HepG2 (cell line): ENCODE results near the gene UBE2S. TPM values are rescaled to one million over a fixed set of nuclear protein-coding genes. Genes with fewer than 3 reads are reported as not detected.

Experiments used
- ATAC-seq: fragments of 200-7000 bp; cut with Tn5 transposase; 3 replicates; pipeline ENCODE4 v1.9.1; 2020; ENCODE audit warnings: mild to moderate bottlenecking, moderate library complexity
- BruUV-seq: library from RNA; stranded (reverse); fragments of 400-500 nt; replicated peaks from 2 replicates; lab custom pipeline; 2021; lab: Mats Ljungman, UMichigan
- CTCF ChIA-PET: fragments of 300-600 bp; formaldehyde crosslinking; extraction: SDS; loops from one replicate; lab custom pipeline; 2021; ENCODE audit warnings: low total read pairs, inconsistent platforms, low intra/inter-chr PET ratio; lab: Yijun Ruan, JAX
- POLR2A ChIA-PET: fragments of 350-600 bp; sonication (Branson Sonifier 250); formaldehyde crosslinking; loops from one replicate; lab custom pipeline; 2020; ENCODE audit warnings: antibody characterized with exemption, inconsistent platforms; lab: Yijun Ruan, JAX
- DNase-seq: peaks from one replicate; pipeline ENCODE4 v3.0.0-alpha.2; 2015; ENCODE audit warnings: low spot score
- FAIRE-seq: peaks from 3 replicates; lab custom pipeline; 2011; peaks lifted over from hg19 to GRCh38; lab: Jason Lieb, UNC
- H2AFZ ChIP-seq: one replicate; pipeline ENCODE4 v1.6.1; 2011; ENCODE audit warnings: low read length, inconsistent platforms
- H3K27ac ChIP-seq: fragments of 300-600 bp; 3 replicates; pipeline ENCODE4 v1.8.0; 2011; ENCODE audit warnings: mixed run types, mild to moderate bottlenecking, mixed read lengths, low read length, inconsistent platforms; ENCODE audit not compliant: insufficient read depth; ENCODE audit errors: extremely low read length
- H3K27me3 ChIP-seq, 2 experiments: fragments of 200-600 bp in 1 of 2; 2 replicates in 1 of 2; 3 replicates in 1 of 2; pipeline versions ENCODE4 v1.6.0 to v1.8.0; 2011; ENCODE audit warnings: low read length in 2 of 2, mild to moderate bottlenecking in 2 of 2, moderate library complexity in 2 of 2, inconsistent platforms in 1 of 2; ENCODE audit not compliant: insufficient read depth in 2 of 2, control insufficient read depth in 1 of 2
- H3K36me3 ChIP-seq, 2 experiments: fragments of 200-600 bp in 1 of 2; replicated peaks in 1 of 2; 2 replicates in 1 of 2; 3 replicates in 1 of 2; pipeline versions ENCODE4 v1.5.1 to v1.8.0; 2011; ENCODE audit warnings: low read length in 2 of 2, inconsistent platforms in 1 of 2; ENCODE audit not compliant: insufficient read depth in 2 of 2, control insufficient read depth in 1 of 2
- H3K4me1 ChIP-seq: 2 replicates; pipeline ENCODE4 v1.5.1; 2012; ENCODE audit warnings: low read length, inconsistent platforms; ENCODE audit not compliant: insufficient read depth
- H3K4me2 ChIP-seq: 2 replicates; pipeline ENCODE4 v1.6.0; 2011; ENCODE audit warnings: low read depth, low read length, inconsistent platforms
- H3K4me3 ChIP-seq, 3 experiments: fragments of 200-600 bp in 1 of 3; sonication (generic), shearing (Covaris generic) in 1 of 3; replicated peaks in 1 of 3; 2 replicates each; pipeline ENCODE4 v1.5.1; 2011 to 2016; ENCODE audit warnings: low read length in 3 of 3, inconsistent platforms in 2 of 3, low read depth in 2 of 3, mild to moderate bottlenecking in 2 of 3, control low read depth in 1 of 3, mixed read lengths in 1 of 3; ENCODE audit not compliant: insufficient read depth in 1 of 3
- H3K79me2 ChIP-seq: one replicate; pipeline ENCODE4 v1.6.1; 2011; ENCODE audit warnings: low read length, inconsistent platforms; ENCODE audit not compliant: insufficient read depth
- H3K9ac ChIP-seq: 2 replicates; pipeline ENCODE4 v1.6.0; 2011; ENCODE audit warnings: mild to moderate bottlenecking, low read depth, low read length, inconsistent platforms; ENCODE audit not compliant: insufficient read depth
- H3K9me3 ChIP-seq: 2 replicates; pipeline ENCODE4 v1.5.1; 2012; ENCODE audit warnings: mild to moderate bottlenecking, low read length
- H4K20me1 ChIP-seq: 2 replicates; pipeline ENCODE4 v1.6.0; 2011; ENCODE audit warnings: inconsistent platforms, mild to moderate bottlenecking, low read length, moderate library complexity; ENCODE audit not compliant: insufficient read depth
- AHR ChIP-seq: IDR thresholded peaks from 2 replicates; pipeline ENCODE4 v1.6.1; 2018; ENCODE audit warnings: missing genetic modification reagents, missing compliant biosample characterization
- CHD2 ChIP-seq: IDR thresholded peaks from 2 replicates; pipeline ENCODE4 v1.6.1; 2011; ENCODE audit warnings: low read depth, low read length, improper control_type of control experiment
- FOXJ3 ChIP-seq: sonication (generic); formaldehyde crosslinking; IDR thresholded peaks from 2 replicates; pipeline ENCODE4 v1.4.0; 2020; ENCODE audit warnings: missing genetic modification reagents, mild to moderate bottlenecking, borderline replicate concordance
- HNRNPUL1 ChIP-seq: fragments of 200-400 bp; formaldehyde crosslinking; IDR thresholded peaks from 2 replicates; pipeline ENCODE4 v1.6.1; 2017; ENCODE audit warnings: low read depth, mild to moderate bottlenecking, low read length, moderate library complexity
- PHF20 ChIP-seq: sonication (generic); formaldehyde crosslinking; IDR thresholded peaks from 2 replicates; pipeline ENCODE4 v1.5.0; 2020; ENCODE audit warnings: mild to moderate bottlenecking, missing genetic modification reagents
- REXO4 ChIP-seq: sonication (generic); formaldehyde crosslinking; IDR thresholded peaks from 2 replicates; pipeline ENCODE4 v1.8.0; 2022; ENCODE audit warnings: missing genetic modification reagents, mild to moderate bottlenecking, borderline replicate concordance
- RORA ChIP-seq: sonication (generic); formaldehyde crosslinking; IDR thresholded peaks from 2 replicates; pipeline ENCODE4 v1.5.0; 2020; ENCODE audit warnings: mild to moderate bottlenecking, missing genetic modification reagents, moderate library complexity
- SUZ12 ChIP-seq: fragments of 150-350 bp; IDR thresholded peaks from 2 replicates; pipeline ENCODE4 v1.6.1; 2014; ENCODE audit warnings: low read depth, low read length
- ZFX ChIP-seq: sonication (generic); formaldehyde crosslinking; IDR thresholded peaks from 2 replicates; pipeline ENCODE4 v1.4.0; 2020; ENCODE audit warnings: mild to moderate bottlenecking, low read depth, missing genetic modification reagents, moderate library complexity
- ZMYM3 ChIP-seq: sonication (generic); formaldehyde crosslinking; IDR thresholded peaks from 2 replicates; pipeline ENCODE4 v1.5.1; 2020; ENCODE audit warnings: mild to moderate bottlenecking, missing genetic modification reagents
- ZNF101 ChIP-seq: sonication (generic); formaldehyde crosslinking; IDR thresholded peaks from 2 replicates; pipeline ENCODE4 v1.4.0; 2020; ENCODE audit warnings: mild to moderate bottlenecking, low read depth, missing genetic modification reagents, borderline replicate concordance
- ZNF501 ChIP-seq: sonication (generic); formaldehyde crosslinking; IDR thresholded peaks from 2 replicates; pipeline ENCODE4 v1.5.1; 2020; ENCODE audit warnings: mild to moderate bottlenecking, moderate library complexity, missing genetic modification reagents
- ZNF605 ChIP-seq: sonication (generic); formaldehyde crosslinking; IDR thresholded peaks from 2 replicates; pipeline ENCODE4 v1.8.0; 2022; ENCODE audit warnings: mild to moderate bottlenecking, missing genetic modification reagents
- ZNF75D ChIP-seq: sonication (generic); formaldehyde crosslinking; IDR thresholded peaks from 2 replicates; pipeline ENCODE4 v1.8.1; 2023; ENCODE audit warnings: missing genetic modification reagents, mild to moderate bottlenecking, borderline replicate concordance
- ZNF841 ChIP-seq: sonication (generic); formaldehyde crosslinking; IDR thresholded peaks from 2 replicates; pipeline ENCODE4 v1.8.1; 2023; ENCODE audit warnings: missing genetic modification reagents, borderline replicate concordance
- ZNF891 ChIP-seq: sonication (generic); formaldehyde crosslinking; IDR thresholded peaks from 2 replicates; pipeline ENCODE4 v1.5.0; 2020; ENCODE audit warnings: mild to moderate bottlenecking, missing genetic modification reagents
- WGBS: methylation state at CpG from one replicate; pipeline ENCODE4 v1.1.6; 2017; ENCODE audit warnings: low lambda C conversion rate; 5-methylcytosine and 5-hydroxymethylcytosine counted together
- in situ Hi-C: cut with HindIII; loops from 2 replicates; pipeline ENCODE4 v1.10.0; 2017; ENCODE audit warnings: low pct_unique_long_range_greater_than_20kb; ENCODE audit not compliant: extremely low pct_ligation_motif_present
- intact Hi-C: fragments of 100-400 bp; cut with micrococcal nuclease; formaldehyde crosslinking; loops from one replicate; pipeline ENCODE4 v1.10.0; 2022; ENCODE audit not compliant: unreplicated experiment
- polyA plus RNA-seq, 8 experiments: library from polyadenylated mRNA; depleted of rRNA in 3 of 8; stranded (reverse) in 7 of 8; unstranded in 1 of 8; fragments of >200 nt; fragmentation: Illumina TruSeq in 4 of 8; extraction: Trizol in 4 of 8; gene quantifications; 2 replicates each; pipeline versions ENCODE4 v1.2.1 to v1.2.3, GENCODE V29; 2011 to 2016; ENCODE audit warnings: low read depth in 4 of 8, missing spikeins in 1 of 8, mixed read lengths in 1 of 8; ENCODE audit not compliant: insufficient read depth in 1 of 8
- total RNA-seq, 5 experiments: library from RNA; depleted of rRNA; stranded (reverse); fragments of >200 nt; fragmentation: Illumina TruSeq; extraction: Trizol; gene quantifications; 2 replicates each; pipeline ENCODE4 v1.2.3, GENCODE V29; 2016; ENCODE audit warnings: low read depth in 1 of 5
- TF ChIP-seq, protein P1 (sequence below): sonication (generic); formaldehyde crosslinking; IDR thresholded peaks from 2 replicates; pipeline ENCODE4 v1.4.0; 2020; ENCODE audit warnings: missing genetic modification reagents
- TF ChIP-seq, protein P2 (sequence below): sonication (generic); formaldehyde crosslinking; IDR thresholded peaks from 2 replicates; pipeline ENCODE4 v1.8.1; 2023; ENCODE audit warnings: mild to moderate bottlenecking, moderate library complexity, missing genetic modification reagents
- TF ChIP-seq, protein P3 (sequence below): sonication (generic); formaldehyde crosslinking; IDR thresholded peaks from 2 replicates; pipeline ENCODE4 v1.4.0; 2020; ENCODE audit warnings: mild to moderate bottlenecking, missing genetic modification reagents, borderline replicate concordance
- TF ChIP-seq, protein P4 (sequence below): sonication (generic); formaldehyde crosslinking; IDR thresholded peaks from 2 replicates; pipeline ENCODE4 v1.5.0; 2020; ENCODE audit warnings: missing genetic modification reagents

UBE2S gene
- total and polyA plus RNA-seq, 2 of the 13 experiments (the other 11 are each of a cell fraction or from before 2014, with no cell fraction given) = 32.2 to 39.3 TPM

DNA sequence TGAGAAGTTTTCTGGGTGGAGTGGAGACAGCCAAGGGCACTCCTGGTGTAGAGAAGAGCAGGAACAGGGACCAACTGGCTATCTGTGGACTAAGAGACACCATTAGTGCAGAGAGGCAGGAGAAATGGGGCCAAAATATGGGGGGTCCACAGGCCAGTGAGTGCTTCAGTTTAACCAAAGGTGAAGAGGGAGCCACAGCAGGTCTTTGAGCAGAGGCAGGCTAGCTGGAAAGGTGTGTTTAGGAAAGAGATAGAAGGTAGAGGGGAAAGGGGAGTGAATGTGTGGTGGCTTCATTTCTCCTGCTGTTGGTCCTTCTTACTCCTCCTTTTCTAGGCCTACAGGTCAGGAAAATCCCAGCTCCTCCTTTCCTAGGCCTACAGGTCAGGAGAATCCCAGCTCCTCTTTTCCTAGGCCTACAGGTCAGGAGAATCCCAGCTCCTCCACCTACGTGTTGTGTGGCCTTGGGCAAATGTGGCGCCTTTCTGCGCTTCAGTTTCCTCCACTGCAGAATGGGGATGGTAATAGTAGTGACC, 25.0 kb downstream of the UBE2S start:
- Histone ChIP-seq H3K79me2 (peaks cover 22% of the 10 kb centered on the region), H3K4me1 (peaks cover 33% of the 10 kb centered on the region), H3K4me2 (no peak overlapping the region), H3K9ac (no peak overlapping the region), H3K27ac (no peak overlapping the region), H3K36me3 (peaks cover 0 to 10% of the 10 kb centered on the region in 2 experiments; a peak in 4 of 5 replicates), H2AFZ (no peak overlapping the region), H4K20me1 (peaks cover 18% of the 10 kb centered on the region), H3K4me3 (no peak overlapping the region), H3K9me3 (no peaks in the 10 kb centered on the region), H3K27me3 (peaks cover 0 to 5% of the 10 kb centered on the region in 2 experiments; a peak in 1 of 5 replicates)
- no TSS peak for BruUV-seq
- ChIA-PET CTCF (no interaction called here), POLR2A (interaction anchor here (1.3 kb wide), 1 partner anchor 49 kb away, joined by 4 read pairs; no protein-coding TSS in a partner anchor)
- DNase-seq (no peak), ATAC-seq (no peak), FAIRE-seq (no peak)
- TF ChIP-seq, protein P1, sequence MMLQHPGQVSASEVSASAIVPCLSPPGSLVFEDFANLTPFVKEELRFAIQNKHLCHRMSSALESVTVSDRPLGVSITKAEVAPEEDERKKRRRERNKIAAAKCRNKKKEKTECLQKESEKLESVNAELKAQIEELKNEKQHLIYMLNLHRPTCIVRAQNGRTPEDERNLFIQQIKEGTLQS = no peak
- TF ChIP-seq ZNF75D (CRISPR knock-in tag) (no peak), AHR (no peak), SUZ12 (no peak), ZNF101 (CRISPR knock-in tag) (no peak), ZNF501 (CRISPR knock-in tag) (no peak), ZMYM3 (no peak), PHF20 (CRISPR knock-in tag) (no peak), ZNF841 (no peak), RORA (CRISPR knock-in tag) (no peak), FOXJ3 (CRISPR knock-in tag) (no peak), ZNF891 (no peak), REXO4 (CRISPR knock-in tag) (no peak), ZNF605 (CRISPR knock-in tag) (no peak), ZFX (CRISPR knock-in tag) (no peak), CHD2 (no peak), HNRNPUL1 (no peak)
- TF ChIP-seq, protein P2, sequence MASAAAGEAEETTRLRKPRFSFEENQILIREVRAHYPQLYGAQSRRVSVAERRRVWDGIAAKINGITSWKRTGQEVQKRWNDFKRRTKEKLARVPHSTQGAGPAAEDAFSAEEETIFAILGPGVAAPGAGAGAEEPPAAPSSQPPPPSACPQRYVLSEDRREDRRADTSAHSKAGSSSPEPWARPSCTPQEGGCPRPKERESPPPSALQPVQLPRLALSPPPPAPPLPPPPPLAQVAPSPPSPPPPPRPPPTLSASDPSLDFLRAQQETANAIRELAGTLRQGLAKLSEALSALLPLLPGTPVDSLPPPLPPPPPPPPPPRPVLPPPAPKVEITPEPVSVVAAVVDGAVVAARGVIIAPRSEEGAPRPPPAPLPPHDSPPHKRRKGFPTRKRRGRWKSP = no peak
- TF ChIP-seq, protein P3, sequence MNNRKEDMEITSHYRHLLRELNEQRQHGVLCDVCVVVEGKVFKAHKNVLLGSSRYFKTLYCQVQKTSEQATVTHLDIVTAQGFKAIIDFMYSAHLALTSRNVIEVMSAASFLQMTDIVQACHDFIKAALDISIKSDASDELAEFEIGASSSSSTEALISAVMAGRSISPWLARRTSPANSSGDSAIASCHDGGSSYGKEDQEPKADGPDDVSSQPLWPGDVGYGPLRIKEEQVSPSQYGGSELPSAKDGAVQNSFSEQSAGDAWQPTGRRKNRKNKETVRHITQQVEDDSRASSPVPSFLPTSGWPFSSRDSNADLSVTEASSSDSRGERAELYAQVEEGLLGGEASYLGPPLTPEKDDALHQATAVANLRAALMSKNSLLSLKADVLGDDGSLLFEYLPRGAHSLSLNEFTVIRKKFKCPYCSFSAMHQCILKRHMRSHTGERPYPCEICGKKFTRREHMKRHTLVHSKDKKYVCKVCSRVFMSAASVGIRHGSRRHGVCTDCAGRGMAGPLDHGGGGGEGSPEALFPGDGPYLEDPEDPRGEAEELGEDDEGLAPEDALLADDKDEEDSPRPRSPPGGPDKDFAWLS (CRISPR knock-in tag) = no peak
- TF ChIP-seq, protein P4, sequence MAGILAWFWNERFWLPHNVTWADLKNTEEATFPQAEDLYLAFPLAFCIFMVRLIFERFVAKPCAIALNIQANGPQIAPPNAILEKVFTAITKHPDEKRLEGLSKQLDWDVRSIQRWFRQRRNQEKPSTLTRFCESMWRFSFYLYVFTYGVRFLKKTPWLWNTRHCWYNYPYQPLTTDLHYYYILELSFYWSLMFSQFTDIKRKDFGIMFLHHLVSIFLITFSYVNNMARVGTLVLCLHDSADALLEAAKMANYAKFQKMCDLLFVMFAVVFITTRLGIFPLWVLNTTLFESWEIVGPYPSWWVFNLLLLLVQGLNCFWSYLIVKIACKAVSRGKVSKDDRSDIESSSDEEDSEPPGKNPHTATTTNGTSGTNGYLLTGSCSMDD (CRISPR knock-in tag) = no peak
- in situ Hi-C loops (no loop called here), intact Hi-C loops (no loop called here)
- WGBS = 83% methylated on average over 3 of the region's 3 CpGs
